ENCODE results near the gene FBXL20.

The FBXL20 gene

DNA sequence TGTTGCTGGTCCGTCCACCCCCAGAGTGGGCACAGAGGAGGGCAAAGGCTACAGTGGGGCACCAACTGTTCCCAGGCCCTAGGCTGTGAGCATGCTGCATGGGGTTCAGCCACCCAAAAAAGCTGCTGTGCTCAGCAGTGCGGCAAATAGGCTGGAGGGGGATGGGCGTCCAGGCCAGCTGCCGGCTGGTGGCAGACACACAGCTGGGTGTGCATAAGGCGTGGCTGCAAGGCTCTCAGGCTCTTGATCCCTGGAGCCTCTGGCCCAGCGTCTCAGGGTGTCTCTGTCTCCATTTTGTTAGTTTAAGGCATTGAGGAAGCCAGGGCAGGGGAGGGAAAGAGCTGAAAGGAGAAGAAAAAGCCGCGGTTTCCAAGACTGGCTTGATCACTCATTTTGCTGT, 192.5 kb downstream of the FBXL20 start:
- H3K27ac ChIP-seq = peak overlapping the region; percentile 60
- DNase-seq (ENCODE audit: low spot score) = no peak
- ChIA-PET CTCF (interaction anchor here (0.7 to 5.0 kb wide), 5 partner anchors 23 to 403 kb away, joined by 3 to 145 read pairs (median 6); no protein-coding TSS in a partner anchor), POLR2A (ENCODE audit: low non-redundant PET) (no interaction called here)
- TF ChIP-seq, protein P1, sequence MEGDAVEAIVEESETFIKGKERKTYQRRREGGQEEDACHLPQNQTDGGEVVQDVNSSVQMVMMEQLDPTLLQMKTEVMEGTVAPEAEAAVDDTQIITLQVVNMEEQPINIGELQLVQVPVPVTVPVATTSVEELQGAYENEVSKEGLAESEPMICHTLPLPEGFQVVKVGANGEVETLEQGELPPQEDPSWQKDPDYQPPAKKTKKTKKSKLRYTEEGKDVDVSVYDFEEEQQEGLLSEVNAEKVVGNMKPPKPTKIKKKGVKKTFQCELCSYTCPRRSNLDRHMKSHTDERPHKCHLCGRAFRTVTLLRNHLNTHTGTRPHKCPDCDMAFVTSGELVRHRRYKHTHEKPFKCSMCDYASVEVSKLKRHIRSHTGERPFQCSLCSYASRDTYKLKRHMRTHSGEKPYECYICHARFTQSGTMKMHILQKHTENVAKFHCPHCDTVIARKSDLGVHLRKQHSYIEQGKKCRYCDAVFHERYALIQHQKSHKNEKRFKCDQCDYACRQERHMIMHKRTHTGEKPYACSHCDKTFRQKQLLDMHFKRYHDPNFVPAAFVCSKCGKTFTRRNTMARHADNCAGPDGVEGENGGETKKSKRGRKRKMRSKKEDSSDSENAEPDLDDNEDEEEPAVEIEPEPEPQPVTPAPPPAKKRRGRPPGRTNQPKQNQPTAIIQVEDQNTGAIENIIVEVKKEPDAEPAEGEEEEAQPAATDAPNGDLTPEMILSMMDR (conservative IDR thresholded peaks at IDR 0.05; ENCODE audit: low read depth) = no peak

DNA sequence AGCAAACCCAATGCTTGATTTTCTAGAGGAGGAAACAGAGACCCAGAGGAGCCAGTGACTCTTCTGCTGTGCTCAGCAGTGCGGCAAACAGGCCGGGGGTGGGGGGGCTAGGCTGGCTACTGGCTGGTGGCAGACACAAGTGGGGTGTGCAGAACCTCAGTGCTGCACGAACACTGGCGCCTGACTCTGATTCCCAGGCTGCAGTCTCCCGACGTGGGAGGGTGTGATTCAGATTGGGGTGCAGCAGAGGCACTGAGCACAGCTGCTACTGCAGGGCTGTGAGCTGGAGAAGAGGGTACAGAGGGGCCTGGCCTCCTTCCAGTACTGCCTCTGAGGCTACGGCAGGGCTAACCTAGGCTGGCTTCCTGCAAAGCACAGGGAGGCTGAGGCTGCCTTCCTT, 193.3 kb downstream of the FBXL20 start:
- POLR2A ChIA-PET (ENCODE audit: low non-redundant PET) = no interaction called here
- CTCF ChIA-PET = interaction anchor here (0.6 to 5.0 kb wide), 4 partner anchors 24 to 846 kb away, joined by 6 to 145 read pairs (median 9); partner anchors contain the start of gene MED24
- H3K27ac ChIP-seq = peak overlapping the region; percentile 60
- TF ChIP-seq, protein P1 (conservative IDR thresholded peaks at IDR 0.05; ENCODE audit: low read depth) = no peak
- no peak for DNase-seq (ENCODE audit: low spot score)

DNA sequence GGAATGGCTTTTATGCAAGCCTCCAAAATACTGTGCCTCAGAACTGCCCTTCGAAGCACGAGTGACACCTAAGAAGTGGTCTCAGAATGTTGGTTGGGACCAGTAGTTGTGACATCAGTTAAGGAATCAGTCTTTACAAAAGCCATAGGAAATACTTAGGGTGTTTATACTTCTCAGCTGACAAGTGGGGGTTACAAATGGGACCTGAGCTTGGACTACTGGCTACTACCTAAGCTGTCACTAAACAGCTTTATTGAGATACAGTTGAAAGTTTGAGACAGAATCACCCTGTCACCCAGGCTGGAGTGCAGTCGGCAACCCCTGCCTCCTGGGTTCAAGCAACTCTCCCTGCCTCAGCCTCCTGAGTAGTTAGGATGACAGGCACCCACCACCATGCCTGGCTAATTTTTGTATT, 196.3 kb downstream of the FBXL20 start:
- TF ChIP-seq, protein P1 (conservative IDR thresholded peaks at IDR 0.05; ENCODE audit: low read depth) = no peak
- peak overlapping the region; percentile 61 for H3K27ac ChIP-seq
- no peak for DNase-seq (ENCODE audit: low spot score)
- POLR2A ChIA-PET (ENCODE audit: low non-redundant PET) = no interaction called here
- CTCF ChIA-PET = interaction anchor here (0.6 to 5.0 kb wide), 4 partner anchors 18 to 417 kb away, joined by 3 to 145 read pairs (median 4); no protein-coding TSS in a partner anchor

DNA sequence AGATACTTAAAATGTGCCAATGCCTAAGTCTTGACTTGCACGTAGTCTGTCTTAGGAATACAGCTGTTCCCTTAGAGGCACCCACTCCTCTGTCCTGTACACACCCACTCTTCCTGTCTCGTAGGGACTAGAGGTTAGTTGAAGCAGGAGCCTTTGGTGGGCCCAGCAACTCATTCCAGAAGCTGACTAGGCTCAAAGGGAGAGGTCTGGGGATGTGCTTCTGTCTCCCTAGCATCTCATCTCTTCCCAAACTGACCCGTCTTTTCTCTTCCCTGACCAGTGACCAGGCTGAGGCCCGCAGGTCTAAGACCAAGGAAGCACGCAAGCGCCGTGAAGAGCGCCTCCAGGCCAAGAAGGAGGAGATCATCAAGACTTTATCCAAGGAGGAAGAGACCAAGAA, 197.2 kb downstream of the FBXL20 start:
- H3K27ac ChIP-seq = peak overlapping the region; percentile 61
- ChIA-PET POLR2A (ENCODE audit: low non-redundant PET) (no interaction called here), CTCF (interaction anchor here (0.7 to 1.0 kb wide), 3 partner anchors 34 to 40 kb away, joined by 3 read pairs; no protein-coding TSS in a partner anchor)
- no peak for DNase-seq (ENCODE audit: low spot score)
- TF ChIP-seq, protein P1 (conservative IDR thresholded peaks at IDR 0.05; ENCODE audit: low read depth) = no peak
